HuH-7.5 (cell line): Measurements from ENCODE around the gene CD82.

Experiments used
- DNase-seq: peaks from one replicate; pipeline ENCODE4 v3.0.0; 2011; ENCODE audit warnings: low spot score

Gene CD82, protein sequence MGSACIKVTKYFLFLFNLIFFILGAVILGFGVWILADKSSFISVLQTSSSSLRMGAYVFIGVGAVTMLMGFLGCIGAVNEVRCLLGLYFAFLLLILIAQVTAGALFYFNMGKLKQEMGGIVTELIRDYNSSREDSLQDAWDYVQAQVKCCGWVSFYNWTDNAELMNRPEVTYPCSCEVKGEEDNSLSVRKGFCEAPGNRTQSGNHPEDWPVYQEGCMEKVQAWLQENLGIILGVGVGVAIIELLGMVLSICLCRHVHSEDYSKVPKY

DNA sequence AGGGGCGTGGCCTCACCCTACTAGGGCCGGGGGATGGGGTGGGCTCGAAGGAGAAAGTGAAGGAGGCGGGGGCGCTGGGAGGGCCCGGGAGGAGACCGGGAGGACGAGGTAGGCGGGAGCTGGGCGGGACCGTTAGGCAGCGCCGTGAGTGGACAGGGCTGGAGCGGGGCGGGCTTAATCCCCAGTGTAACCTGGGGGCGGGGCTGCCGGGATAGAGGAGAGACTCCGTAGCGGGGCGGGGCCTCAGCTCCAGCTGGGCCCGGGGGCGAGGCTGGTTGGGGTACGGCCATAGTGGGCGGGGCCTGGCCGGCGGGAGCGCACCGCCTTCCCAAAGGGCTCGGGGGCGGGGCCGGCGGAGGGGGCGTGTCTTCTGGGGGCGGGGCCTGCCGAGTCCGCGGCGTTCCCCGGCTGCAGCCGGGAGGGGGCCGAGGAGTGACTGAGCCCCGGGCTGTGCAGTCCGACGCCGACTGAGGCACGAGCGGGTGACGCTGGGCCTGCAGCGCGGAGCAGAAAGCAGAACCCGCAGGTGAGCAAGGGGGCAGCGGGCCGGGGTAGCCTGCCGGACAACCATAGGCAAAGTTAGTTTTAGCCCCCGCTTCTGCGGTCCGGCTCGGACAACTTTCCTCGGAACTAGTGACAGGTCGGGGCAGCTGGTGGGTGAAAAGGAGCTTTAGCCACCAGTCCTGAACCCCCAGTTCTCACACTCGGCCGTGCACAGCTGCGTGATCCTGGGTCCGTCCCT is at the start of gene CD82:
TSS of gene CD82 (plus strand) at position 453 of the 742 bp plus-strand sequence. CDS start 29,000 bp downstream, outside the sequence.
- DNase-seq = peak; percentile 81

DNA sequence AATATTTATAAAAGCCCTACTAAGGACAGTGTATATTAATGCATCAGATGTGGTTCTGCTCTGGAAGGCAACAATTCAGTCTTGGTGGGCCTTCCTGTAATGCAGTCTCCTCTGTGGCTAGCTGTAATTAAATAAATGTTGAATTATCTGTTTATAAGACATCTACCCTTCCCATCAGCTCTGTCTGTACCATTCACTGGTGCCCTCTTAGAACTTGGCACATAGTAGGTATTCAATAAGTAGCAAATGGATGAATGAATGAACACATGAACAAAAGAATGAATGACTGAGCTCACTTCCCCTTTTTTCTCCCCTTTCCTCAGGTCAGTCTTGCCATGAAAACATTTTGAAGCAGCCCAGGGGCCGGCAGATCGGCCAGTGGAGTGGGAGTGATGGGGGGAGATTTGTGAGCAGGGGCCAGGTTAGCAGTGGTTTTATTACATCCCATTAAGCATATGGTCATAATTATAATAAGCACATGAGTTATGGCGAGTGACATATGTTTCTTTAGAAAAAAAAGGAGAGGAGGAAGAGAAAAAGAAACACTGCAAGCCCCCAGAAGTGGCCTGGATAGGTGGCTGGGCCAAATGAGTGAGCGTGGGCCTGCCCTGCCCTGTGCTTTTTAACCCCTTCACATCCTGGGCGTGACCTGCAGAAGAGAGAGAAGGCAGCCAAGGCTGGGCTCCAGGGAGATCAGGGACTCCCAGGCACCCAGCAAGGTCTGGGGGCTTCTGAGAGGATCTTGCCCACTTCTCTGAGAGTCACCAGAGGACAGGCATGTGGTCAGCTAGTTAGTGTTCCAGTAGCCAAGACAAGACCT is 48.6 kb upstream of the CD82 start:
- DNase-seq = no peak

DNA sequence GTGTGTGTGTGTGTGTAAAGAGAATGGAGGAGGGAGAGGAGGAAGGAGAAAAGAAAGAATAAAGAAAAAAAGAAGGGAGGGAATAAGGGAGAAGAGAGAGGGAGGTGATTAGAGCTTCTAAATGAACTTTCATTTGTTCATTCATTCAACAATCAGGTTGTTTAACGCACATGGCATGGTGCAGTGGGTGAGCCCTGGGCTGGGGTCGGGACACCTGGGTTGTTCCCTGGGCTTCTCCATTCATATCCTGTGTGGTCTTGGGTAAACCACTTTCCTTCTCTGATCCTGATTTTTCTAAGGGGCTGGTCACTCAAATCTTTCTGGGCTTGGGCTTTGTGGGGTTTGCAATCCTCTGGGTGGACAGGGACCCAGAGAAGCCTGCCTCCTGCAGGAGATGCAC is 47.9 kb upstream of the CD82 start:
- no peak for DNase-seq

DNA sequence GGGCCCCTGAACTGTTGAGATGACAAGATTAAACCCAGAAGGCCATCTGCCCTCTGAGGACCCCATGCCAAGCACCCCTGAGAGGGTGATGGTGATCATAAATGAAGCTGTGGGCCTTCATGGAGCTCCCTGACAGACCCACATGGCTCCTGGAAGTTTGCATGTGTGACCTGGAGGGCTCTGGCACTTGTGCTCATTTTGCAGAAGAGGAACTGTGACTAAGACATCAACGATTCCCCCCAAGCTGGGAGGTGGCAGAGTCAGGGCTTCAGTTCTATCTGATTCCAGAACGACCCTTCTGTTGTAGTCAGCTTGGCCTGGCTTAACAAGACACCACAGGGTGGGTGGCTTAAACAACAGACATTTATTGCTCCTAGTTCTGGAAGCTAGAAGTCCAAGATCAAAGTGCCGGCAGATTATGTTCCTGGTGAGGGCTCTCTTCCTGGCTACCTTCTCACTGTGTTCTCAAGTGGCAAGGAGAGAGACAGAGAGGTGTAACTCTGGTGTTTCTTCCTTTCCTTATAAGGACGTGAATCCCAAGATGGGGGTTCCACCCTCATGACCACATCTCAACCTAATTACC is 46.4 kb upstream of the CD82 start:
- DNase-seq = no peak

DNA sequence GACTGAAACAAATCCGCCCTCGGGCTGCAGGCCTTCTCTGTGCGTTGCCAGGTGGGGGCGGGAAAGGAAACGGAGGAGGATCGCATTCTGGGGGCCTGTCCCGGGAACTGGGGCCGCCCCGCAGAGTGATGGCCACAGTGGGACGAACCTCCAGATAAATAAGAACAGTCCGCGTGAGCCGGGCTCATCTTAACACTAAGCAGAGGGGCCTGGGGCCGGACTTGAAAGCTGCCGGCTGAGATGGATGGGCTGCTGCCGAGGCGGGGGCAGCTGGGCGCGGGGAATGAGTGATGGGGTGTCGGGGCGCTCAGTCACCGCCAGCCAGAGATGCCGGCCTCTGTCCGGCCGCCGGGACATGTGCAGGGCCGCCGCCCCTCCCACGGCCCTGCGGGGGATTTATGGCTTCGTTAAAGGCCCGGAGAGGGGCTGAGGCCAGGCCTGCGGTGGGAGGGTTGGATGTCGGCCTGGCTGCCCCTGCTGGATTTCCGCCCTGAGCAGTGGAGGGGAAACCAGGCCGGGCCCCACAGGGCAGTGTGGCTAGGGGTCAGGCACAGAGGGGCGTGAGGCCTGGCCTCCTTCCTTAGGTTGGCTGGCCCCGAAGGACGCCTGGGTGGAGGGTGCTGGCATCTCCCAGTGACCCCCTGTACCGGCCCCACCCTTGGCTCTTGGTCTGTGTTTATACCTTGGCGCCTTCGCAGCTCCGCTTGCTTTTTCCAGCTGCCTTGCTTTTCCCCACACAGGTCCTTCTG is 45.3 kb upstream of the CD82 start:
- no peak for DNase-seq

DNA sequence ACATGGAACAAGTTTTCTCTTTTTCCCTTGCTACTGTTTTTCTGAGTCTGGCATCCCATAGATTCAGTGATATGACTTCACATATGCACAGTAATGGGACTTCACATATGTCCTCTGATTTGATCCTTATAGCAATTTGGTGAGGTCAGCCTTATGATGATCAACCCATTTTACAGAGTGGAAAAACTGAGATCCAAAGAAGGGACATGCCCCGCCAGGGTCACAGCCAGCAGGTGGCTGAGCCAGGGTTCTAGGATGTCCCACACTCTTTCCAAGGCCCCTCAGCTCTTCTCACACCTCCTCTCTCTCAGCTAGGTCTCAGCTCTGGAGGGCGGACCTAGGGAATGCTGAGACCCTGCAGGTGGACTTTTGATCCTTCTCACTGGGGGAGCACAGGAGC is 44.3 kb upstream of the CD82 start:
- DNase-seq = no peak

DNA sequence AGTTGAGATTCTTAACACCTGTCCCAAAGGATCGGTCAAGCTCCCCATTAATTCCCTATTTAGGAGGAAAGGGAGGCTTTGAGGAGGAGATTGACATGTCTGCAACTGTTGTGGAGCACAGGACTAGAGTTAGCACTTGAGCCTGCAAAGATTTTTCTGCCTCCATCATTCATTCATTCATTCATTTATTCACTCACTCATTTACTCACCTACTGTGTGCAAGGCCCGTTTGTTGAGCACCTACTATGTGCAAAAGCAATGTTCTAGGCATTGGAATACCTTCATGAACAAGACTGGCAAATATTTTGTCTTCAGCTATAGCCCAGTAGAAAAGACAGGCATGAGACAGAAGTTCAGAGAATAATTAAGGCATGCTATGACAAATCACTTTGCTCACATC is 43.2 kb upstream of the CD82 start:
- DNase-seq = no peak

DNA sequence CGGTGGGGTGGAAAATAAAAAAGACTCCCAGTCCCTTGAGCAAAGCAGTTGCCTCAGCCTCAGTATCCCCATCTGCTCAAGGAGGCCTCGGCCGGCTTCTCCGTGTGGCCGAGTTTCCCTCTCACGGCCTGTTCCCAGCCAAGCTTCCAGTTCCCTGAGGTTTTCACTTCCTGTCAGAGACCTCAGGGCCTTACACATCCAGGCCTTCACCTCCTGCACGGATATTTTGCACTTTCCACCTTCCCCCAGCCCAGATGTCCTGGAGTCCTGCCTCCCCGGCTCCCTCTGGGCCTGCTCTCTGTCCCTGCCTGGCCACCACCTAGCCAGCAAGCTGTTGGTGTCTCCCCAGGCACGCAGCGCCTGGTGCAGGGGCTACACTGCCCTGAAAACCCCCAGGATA is 41.1 kb upstream of the CD82 start:
- DNase-seq = no peak

DNA sequence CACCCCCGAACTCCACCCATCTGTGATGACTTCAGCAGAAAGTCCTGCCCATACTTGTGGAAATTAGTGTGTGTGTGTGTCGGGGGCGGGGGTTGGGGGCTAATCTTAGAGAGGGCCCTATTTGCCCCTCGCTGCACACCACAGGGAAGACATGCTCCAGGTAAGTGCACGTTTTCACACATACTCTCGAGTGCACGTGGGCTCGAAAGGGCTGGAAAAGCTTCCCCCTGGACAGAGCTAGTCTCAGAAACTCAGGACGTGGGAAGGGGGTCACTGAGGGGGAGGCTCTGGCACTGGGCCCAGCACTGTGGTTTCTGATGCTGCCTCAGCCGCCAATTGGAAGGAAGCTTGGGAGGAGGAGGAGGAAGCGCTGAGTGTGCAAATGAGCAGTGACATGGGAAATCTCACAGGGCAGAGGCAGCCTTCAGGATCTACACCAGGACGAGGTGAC is 40.7 kb upstream of the CD82 start:
- DNase-seq = no peak

DNA sequence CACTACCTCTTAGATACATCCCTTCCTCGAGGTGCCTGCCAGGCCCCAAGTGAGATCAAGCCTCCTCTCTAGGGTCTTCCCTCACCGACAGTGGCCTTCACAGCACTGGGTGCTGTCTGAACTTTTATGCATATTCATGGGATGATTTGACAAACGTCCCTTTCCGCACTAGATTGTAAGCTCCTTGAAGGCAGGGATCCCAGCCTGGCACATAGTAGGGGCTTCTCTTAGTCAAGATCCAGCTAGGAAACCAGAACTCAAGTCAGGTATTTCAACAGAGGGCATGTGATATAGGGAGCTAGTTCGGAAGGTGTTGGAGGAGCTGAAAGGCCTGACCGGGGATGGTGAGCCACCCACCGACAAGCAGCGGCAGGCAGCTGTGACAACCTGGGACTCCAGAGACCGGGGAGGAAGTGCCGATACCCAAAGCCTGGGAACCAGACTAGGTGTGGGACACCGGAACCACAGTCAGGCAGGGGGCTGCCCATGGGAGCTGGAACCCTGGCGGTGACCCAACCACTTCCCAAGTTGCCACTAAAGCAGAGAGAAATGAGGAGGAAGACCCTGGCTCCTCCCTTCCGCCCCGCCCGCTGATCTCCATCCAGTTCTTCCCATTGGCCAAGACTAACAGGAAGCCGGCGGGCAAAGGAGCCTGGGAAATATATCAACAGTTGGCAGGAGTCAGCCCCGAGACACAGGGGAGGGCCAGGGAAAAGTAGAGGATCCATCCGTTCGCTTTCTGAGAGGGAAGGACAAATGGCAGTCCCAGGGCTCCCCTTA is 39.8 kb upstream of the CD82 start:
- DNase-seq = no peak

DNA sequence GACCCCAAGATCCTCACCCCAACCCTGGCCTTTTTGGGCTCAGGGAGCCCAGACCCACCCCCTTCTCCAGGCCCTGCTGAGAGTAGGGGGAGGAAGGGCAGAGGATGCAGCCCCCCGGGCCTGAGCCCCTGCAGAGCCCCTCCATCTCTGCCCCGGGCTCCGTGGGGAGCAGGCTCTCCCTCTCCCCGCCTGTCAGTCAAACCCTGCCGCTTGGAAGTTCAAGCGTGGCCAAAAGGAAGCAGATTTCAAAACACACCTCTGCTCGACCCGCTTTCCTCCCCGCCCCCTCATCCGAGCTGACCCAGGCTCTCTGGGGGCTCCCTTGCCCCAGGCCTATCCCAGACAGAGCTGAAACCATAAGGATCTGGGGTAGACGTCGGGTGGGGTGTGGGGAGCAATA is 39.0 kb upstream of the CD82 start:
- no peak for DNase-seq

DNA sequence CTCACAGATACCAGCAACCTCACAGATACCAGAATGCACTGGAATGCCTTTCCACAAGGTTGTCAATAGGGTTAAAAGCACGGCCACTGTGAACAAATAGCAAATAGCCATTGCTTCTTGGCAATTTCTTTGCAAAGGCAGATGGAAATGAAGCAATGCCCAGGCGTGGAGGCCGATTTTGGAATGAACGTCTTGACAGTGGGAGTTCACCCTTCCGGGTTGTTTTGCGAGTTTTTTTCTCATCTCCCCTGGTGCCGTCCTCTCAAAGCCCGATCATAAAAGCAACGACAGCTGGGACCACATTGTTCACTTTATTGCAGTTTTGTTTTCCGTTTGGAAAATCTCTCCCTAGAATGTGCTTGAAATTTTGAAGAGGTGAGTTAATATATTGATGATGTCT is 38.0 kb upstream of the CD82 start:
- DNase-seq = no peak

DNA sequence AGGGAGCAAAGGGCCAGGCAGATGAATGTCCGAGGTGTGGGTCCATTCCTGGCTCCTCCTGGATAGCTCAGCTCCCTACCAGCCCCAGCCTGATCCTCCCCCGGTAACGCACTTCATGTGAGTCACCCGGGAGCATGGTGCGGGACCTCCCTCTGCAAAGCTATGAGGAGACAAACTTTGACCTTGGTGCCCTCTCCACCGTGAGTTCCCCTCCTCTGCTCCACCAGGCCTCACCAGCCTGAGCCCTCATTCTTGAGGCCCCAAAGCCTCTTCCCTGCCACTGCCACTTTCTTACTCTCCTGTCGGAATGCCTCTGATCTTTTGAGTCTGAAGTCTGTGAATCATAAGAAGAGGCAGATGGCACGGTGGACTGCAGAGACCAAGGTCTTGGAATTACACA is 37.4 kb upstream of the CD82 start:
- no peak for DNase-seq

DNA sequence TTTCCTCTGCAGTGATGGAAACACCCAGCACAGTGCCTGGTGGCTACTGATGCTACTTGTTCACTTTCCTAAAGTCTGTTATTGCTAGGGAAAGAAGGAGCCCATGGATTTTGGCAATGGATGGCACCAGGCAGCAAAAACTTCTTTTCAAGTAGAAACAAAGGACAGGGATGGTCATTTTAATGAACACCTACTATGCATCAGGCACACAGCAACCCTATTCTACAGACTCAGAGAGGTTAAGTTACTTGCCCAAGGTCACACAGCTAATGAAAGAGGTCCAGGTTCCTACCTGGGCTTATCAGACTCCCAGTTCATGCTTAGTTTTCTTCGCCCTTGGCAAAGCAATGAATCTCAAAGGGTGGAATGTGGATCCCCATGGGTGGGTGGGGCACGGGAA is 36.9 kb upstream of the CD82 start:
- DNase-seq = no peak

DNA sequence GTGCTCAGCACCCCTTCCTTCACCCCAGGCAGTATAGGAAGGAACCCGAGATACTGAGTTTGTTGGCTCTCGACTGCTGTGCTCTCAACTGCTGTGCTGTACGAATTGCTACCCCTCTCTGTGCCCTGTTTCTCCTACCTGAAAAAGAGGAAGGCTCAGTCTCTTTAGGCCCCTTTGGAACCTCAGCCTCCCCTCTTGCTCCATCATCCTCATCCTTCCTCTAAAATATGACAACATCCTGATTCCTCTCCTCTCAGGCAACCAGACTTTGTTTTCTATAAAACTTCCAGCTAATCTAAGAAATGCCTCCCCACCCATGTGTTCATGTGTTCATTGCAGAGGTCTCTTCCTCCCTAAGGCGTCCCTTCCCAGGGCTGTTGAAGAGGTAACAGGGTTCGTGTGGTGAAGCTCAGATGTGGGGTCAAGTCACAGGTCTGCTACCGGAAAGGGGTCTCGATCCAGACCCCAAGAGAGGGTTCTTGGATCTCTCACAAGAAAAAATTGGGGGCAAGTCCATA is 35.5 kb upstream of the CD82 start:
- no peak for DNase-seq

DNA sequence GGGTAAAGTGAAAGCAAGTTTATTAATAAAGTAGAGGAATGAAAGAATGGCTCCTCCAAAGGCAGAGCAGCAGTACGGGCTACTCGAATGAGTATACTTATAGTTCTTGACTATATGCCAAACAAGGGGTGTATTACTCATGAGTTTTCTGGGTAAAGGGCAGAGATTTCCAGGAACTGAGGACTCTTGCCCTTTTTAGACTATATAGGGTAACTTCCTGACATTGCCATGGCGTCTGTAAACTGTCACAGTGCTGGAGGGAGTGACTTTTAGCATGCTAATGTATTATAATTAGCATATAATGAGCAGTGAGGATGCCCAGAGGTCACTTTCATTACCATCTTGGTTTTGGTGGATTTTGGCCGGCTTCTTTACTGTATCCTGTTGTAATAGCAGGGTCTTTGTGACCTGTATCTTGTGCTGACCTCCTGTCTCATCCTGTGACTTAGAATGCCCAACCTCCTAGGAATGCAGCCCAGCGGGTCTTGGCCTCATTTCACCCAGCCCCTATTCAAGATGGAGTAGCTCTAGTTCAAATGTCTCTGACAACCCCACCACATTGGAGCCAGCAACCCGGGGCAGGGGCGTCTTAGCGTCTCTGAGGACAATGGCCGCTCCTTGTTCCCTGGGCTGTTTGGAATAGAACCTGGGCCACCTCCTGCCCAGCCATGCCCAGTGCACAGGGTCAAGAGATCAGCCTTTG is 34.9 kb upstream of the CD82 start:
- no peak for DNase-seq

DNA sequence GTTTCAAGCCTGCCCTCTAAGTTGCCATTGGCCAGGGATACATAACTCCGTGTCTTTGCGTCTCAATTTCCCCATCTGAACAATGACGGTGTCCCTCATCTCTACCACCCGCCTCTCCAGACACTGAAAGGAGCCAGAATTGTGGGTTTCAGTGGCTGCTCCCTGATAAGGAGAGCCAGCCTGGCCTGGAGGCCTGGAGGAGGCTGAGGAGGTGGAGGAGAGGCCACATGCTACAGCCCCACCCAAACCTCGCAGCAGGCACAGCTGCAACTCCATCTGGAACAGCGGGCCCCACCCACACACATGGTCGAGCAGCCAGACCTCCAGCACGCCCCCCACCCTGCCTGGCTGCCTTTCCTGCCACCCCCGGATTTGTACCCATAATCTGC is 34.4 kb upstream of the CD82 start:
- DNase-seq = no peak

DNA sequence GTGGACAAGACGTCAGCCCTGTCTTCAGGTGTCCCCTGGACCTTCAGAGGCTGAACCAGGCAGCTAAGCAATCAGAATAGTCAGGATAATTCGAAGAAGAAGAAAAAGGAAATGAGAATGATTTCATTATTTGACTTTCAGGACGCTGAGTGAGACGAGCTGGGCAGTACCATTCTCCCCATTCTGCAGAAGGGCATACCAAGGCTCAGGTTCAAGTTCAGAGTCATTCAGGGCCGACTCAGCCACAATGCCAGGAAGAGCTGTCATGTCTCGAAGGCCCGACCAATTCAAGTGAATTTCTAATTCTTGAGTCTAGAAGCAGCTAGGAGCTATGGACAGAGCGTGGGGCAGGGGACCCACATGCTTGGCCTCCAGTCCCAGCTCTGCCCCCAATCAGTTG is 33.8 kb upstream of the CD82 start:
- no peak for DNase-seq

DNA sequence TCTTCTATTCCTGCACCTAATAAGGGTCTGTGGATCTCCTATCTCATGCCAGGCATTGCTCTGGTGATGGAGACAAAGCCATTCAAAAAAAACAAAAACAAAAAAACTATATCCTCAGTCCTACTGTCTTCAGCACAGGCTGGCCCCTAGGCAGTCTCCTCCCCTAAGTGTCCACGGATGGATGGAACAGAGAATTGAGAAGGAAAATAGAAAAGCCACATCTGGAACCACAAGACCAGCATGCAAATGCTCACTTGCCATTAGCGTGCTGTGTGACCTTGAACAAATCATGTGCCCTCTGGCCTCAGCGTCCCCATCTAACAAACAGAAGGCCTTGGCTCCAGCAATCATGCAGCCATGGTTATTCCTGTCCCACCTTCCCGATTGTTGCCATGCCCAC is 32.7 kb upstream of the CD82 start:
- DNase-seq = no peak
